ENCODE results near the gene PRKCH. TPM values are rescaled to one million over a fixed set of nuclear protein-coding genes. Genes with fewer than 3 reads are reported as not detected.
"Not testable (repeated sequence)": the region's sequence is repeated elsewhere in the genome, so short reads cannot be mapped to it uniquely, and the experiment has no call there.

Gene PRKCH
- total and polyA plus RNA-seq, 9 donors, result 10.2 to 15.5 (median 12.3) TPM

DNA sequence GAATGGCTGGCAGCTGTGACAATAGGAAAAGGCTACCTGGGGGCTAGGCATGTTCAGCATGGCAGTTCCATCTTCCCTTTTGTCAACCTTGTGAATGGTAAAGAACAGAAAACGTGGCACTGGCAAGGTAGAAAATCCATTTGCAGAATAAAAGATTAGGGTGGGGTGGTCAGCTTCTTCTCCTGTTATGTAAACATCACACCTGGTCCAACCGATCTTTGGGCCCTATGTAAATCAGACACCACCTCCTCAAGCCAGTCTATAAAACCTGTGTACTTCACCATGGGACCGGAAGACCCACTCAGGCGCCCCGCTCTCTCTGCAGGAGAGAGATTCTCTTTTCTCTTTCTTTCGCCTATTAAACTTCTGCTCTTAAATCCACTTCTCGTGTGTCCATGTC, 20.6 kb upstream of the PRKCH start:
- Histone ChIP-seq H3K27ac (ENCODE audit: low read length) (no peak overlapping the region), H3K4me3 (ENCODE audit: low read length) (no peak overlapping the region), H3K4me1 (ENCODE audit: control insufficient read depth, insufficient read depth, low read length) (no peaks in the 10 kb centered on the region), H3K36me3 (ENCODE audit: control insufficient read depth, insufficient read depth, low read length) (no peaks in the 10 kb centered on the region), H3K27me3 (ENCODE audit: control insufficient read depth, insufficient read depth, low read length) (no peaks in the 10 kb centered on the region), H3K9me3 (replicated peaks; ENCODE audit: control insufficient read depth, low read depth, low read length) (no peaks in the 10 kb centered on the region)
- no peak for DNase-seq
- 86% methylated on average over 1 of the region's 7 CpGs for WGBS (ENCODE audit: insufficient coverage)

DNA sequence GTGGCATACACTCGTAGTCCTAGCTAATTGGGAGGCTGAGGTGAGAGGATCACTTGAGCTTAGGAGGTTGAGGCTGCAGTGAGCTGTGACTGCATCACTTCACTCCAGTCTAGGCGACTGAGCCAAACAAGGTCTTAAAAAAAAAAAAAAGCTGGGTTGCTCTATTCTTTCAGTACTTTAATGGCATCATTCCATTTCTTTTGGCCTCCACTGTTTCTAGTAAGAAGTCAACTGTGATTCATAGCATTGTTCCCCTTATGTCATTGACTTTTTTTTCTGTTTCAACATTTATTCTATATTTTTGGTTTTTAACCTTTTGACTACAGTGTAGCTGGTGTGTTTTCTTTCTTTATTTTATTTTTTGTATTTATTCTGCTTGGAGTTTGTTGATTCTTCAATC, 16.7 kb upstream of the PRKCH start:
- Histone ChIP-seq H3K27me3 (ENCODE audit: control insufficient read depth, insufficient read depth, low read length) (no peaks in the 10 kb centered on the region), H3K4me3 (ENCODE audit: low read length) (no peak overlapping the region), H3K4me1 (ENCODE audit: control insufficient read depth, insufficient read depth, low read length) (no peaks in the 10 kb centered on the region), H3K9me3 (replicated peaks; ENCODE audit: control insufficient read depth, low read depth, low read length) (peaks cover 3% of the 10 kb centered on the region), H3K27ac (ENCODE audit: low read length) (no peak overlapping the region), H3K36me3 (ENCODE audit: control insufficient read depth, insufficient read depth, low read length) (no peaks in the 10 kb centered on the region)
- no peak for DNase-seq
- no CpG with 5 or more reads among the region's 2 CpGs for WGBS (ENCODE audit: insufficient coverage)

DNA sequence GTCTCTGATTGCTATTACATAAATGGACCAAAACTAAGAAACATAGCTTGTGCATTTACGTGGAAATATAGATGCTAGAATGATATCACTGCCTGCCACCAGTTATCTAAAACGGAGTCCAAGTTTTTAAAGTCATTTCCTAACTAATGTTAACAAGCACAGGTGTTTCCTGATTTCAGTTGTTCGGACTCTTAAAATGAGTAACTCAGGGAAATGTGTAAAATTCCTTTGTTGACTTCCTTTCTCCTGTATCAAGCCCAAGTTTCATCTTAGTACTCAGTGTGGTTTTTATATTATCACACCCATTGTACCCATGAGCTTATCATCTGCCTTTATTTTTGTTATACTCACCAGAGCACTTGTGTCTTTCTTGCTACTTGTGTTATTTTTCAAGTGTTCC, 13.2 kb upstream of the PRKCH start:
- Histone ChIP-seq H3K36me3 (ENCODE audit: control insufficient read depth, insufficient read depth, low read length) (no peaks in the 10 kb centered on the region), H3K27me3 (ENCODE audit: control insufficient read depth, insufficient read depth, low read length) (no peaks in the 10 kb centered on the region), H3K27ac (ENCODE audit: low read length) (peak overlapping the region; percentile 67), H3K4me3 (ENCODE audit: low read length) (no peak overlapping the region), H3K4me1 (ENCODE audit: control insufficient read depth, insufficient read depth, low read length) (no peaks in the 10 kb centered on the region), H3K9me3 (replicated peaks; ENCODE audit: control insufficient read depth, low read depth, low read length) (peaks cover 11% of the 10 kb centered on the region)
- peak; percentile 47 for DNase-seq
- WGBS (ENCODE audit: insufficient coverage), result no CpG with 5 or more reads among the region's 3 CpGs

DNA sequence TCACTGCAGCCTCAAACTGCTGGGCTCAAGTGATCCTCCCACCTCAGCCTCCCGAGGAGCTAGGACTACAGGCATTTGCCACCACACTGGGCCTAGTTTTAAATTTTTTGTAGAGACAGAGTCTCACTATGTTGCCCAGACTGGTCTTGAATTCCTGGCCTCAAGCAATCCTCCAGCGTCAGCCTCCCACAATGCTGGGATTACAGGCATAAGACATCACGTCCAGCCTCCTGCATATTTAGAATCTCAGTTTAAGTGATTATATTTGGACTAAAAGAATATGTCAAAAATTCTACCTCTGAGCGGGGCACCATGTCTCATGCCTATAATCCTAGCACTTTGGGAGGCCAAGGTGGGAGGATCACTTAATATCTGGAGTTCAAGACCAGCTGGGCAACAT, 12.7 kb upstream of the PRKCH start:
- H3K27ac ChIP-seq (ENCODE audit: low read length), result peak overlapping the region; percentile 67
- WGBS (ENCODE audit: insufficient coverage), result 100% methylated on average over 1 of the region's 4 CpGs

DNA sequence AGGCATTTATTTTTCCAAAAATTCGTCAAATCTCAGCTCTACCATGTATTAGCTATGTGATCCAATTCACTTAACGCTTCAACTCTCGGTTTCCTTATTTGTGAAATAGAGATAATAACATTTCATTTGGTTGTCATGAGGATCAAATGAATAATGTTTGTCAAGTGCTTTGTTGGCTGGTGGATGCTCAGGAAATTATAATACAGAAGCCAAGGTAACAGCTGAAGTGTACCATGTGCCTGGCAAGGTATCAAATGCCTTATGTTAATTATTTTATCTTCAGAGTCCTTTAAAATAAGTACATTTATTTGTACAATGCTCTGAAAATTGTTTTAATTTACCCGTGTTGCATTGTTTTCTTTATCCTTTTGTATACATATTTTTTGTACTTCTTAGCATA, 6.1 kb upstream of the PRKCH start:
- no CpG with 5 or more reads among the region's 4 CpGs for WGBS (ENCODE audit: insufficient coverage)
- no peak for DNase-seq
- H3K27me3 ChIP-seq (ENCODE audit: control insufficient read depth, insufficient read depth, low read length), result peaks cover 9% of the 10 kb centered on the region
- H3K4me1 ChIP-seq (ENCODE audit: control insufficient read depth, insufficient read depth, low read length), result no peaks in the 10 kb centered on the region
- no peaks in the 10 kb centered on the region for H3K36me3 ChIP-seq (ENCODE audit: control insufficient read depth, insufficient read depth, low read length)
- H3K27ac ChIP-seq (ENCODE audit: low read length), result no peak overlapping the region
- peaks cover 6% of the 10 kb centered on the region for H3K9me3 ChIP-seq (replicated peaks; ENCODE audit: control insufficient read depth, low read depth, low read length)
- H3K4me3 ChIP-seq (ENCODE audit: low read length), result no peak overlapping the region

More for the DNA sequence above, 12.7 kb upstream of the PRKCH start:
- H3K9me3 ChIP-seq (replicated peaks; ENCODE audit: control insufficient read depth, low read depth, low read length), result peaks cover 11% of the 10 kb centered on the region
- not testable (repeated sequence) for DNase-seq; H3K4me1 ChIP-seq (ENCODE audit: control insufficient read depth, insufficient read depth, low read length); H3K36me3 ChIP-seq (ENCODE audit: control insufficient read depth, insufficient read depth, low read length); H3K4me3 ChIP-seq (ENCODE audit: low read length); H3K27me3 ChIP-seq (ENCODE audit: control insufficient read depth, insufficient read depth, low read length)

DNA sequence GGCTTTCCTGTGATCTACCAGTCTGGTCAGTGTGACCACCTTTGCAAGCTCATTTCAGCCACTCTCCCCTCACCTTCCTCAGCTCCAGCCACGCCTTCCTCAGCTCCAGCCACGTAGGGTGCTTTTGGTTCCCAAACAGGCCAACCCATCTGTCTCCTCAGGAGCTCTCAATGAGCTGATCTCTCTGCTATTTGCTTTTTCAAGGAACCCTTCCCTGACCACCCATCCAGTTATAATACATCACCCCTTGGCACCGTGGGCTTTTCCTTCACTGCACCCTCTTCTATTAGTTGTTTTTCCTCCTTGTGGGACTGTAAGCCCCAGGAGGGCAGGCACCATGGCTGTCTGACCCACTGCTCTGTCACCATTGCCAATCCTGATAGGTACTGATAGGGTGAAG, 2.3 kb upstream of the PRKCH start:
- Histone ChIP-seq H3K4me3 (ENCODE audit: low read length) (no peak overlapping the region), H3K27me3 (ENCODE audit: control insufficient read depth, insufficient read depth, low read length) (peaks cover 42% of the 10 kb centered on the region), H3K9me3 (replicated peaks; ENCODE audit: control insufficient read depth, low read depth, low read length) (no peaks in the 10 kb centered on the region), H3K36me3 (ENCODE audit: control insufficient read depth, insufficient read depth, low read length) (no peaks in the 10 kb centered on the region), H3K4me1 (ENCODE audit: control insufficient read depth, insufficient read depth, low read length) (peaks cover 14% of the 10 kb centered on the region), H3K27ac (ENCODE audit: low read length) (no peak overlapping the region)
- WGBS (ENCODE audit: insufficient coverage), result 87% methylated on average over 2 of the region's 3 CpGs
- no peak for DNase-seq

DNA sequence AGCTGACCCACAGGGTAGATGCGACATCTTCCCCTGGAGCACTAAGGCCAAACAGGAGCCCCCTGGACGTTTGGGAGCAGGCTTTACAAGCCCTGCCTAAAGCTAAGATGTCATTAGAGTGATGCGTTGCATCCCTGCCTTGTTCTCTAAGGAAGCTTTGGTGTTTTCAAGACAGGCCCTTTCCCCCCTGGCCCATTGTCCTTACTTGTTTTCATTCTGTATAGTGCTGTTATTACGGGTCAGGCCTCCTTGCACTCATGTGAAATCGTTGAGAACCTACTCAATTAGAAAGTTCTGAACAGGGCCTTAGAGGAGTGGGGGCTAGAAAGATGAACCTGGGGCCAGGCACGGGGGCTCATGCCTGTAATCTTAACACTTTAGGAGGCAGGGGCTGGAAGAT, 1.7 kb upstream of the PRKCH start:
- H3K27ac ChIP-seq (ENCODE audit: low read length), result no peak overlapping the region
- DNase-seq, result no peak

DNA sequence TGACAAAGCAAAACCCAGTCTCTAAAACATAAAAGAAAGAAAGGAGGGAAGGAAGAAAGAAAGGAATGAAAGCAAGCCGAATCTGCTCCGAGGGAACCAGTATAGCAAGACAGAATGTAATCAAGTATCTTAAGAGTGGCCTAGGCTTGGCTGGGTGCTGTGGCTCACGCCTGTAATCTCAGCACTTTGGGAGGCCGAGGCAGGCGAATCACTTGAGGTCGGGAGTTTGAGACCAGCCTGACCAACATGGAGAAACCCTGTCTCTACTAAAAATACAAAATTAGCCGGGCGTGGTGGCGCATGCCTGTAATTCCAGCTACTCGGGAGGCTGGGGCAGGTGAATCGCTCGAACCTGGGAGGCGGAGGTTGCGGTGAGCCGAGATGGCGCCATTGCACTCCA, 1.2 kb upstream of the PRKCH start:
- WGBS (ENCODE audit: insufficient coverage), result 93% methylated on average over 9 of the region's 16 CpGs
- not testable (repeated sequence) for H3K27ac ChIP-seq (ENCODE audit: low read length)

More for the DNA sequence above, 1.7 kb upstream of the PRKCH start:
- WGBS (ENCODE audit: insufficient coverage), result 67% methylated on average over 4 of the region's 6 CpGs
- Histone ChIP-seq H3K9me3 (replicated peaks; ENCODE audit: control insufficient read depth, low read depth, low read length) (no peaks in the 10 kb centered on the region), H3K36me3 (ENCODE audit: control insufficient read depth, insufficient read depth, low read length) (no peaks in the 10 kb centered on the region), H3K4me1 (ENCODE audit: control insufficient read depth, insufficient read depth, low read length) (peaks cover 14% of the 10 kb centered on the region), H3K27me3 (ENCODE audit: control insufficient read depth, insufficient read depth, low read length) (peaks cover 46% of the 10 kb centered on the region), H3K4me3 (ENCODE audit: low read length) (no peak overlapping the region)

DNA sequence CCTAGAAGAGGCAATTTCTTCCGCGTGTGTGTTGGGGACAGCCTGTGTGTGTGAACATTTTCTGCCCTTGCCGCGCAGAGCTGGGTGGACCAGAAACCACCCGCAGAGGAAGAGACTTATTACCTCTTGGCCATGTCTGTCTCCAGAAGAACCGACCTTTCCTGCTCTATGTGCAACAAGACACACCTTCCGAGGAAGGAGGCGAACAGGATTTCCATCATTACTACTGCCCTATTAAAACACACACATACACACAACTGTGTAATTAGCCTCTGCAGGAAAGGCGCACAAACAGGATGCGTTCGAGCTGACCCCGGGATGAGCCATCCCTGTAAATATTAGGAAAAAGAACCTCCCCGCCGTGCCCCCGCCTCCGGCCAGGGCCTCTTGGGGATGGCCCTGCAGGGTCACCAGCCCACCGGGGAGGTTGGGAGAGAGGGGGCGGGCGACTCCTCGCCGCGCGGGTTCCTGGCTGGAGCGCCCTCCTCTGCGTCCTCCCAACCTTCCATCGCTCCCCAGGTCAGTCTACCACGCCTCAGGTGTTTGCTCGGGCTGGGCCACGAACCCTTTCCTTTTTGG, 484 bp upstream of the PRKCH start:
- peak overlapping the region; percentile 65 for H3K27ac ChIP-seq (ENCODE audit: low read length)
- H3K9me3 ChIP-seq (replicated peaks; ENCODE audit: control insufficient read depth, low read depth, low read length), result no peaks in the 10 kb centered on the region
- peak overlapping the region; percentile 53 for H3K4me3 ChIP-seq (ENCODE audit: low read length)
- peaks cover 14% of the 10 kb centered on the region for H3K4me1 ChIP-seq (ENCODE audit: control insufficient read depth, insufficient read depth, low read length)
- DNase-seq, result peak; percentile 26
- H3K36me3 ChIP-seq (ENCODE audit: control insufficient read depth, insufficient read depth, low read length), result no peaks in the 10 kb centered on the region
- peaks cover 46% of the 10 kb centered on the region for H3K27me3 ChIP-seq (ENCODE audit: control insufficient read depth, insufficient read depth, low read length)
- WGBS (ENCODE audit: insufficient coverage), result 22% methylated on average over 15 of the region's 29 CpGs

More for the DNA sequence above, 1.2 kb upstream of the PRKCH start:
- Histone ChIP-seq H3K4me1 (ENCODE audit: control insufficient read depth, insufficient read depth, low read length) (peaks cover 14% of the 10 kb centered on the region), H3K27me3 (ENCODE audit: control insufficient read depth, insufficient read depth, low read length) (peaks cover 46% of the 10 kb centered on the region)
- not testable (repeated sequence) for DNase-seq; H3K36me3 ChIP-seq (ENCODE audit: control insufficient read depth, insufficient read depth, low read length); H3K9me3 ChIP-seq (replicated peaks; ENCODE audit: control insufficient read depth, low read depth, low read length); H3K4me3 ChIP-seq (ENCODE audit: low read length)

DNA sequence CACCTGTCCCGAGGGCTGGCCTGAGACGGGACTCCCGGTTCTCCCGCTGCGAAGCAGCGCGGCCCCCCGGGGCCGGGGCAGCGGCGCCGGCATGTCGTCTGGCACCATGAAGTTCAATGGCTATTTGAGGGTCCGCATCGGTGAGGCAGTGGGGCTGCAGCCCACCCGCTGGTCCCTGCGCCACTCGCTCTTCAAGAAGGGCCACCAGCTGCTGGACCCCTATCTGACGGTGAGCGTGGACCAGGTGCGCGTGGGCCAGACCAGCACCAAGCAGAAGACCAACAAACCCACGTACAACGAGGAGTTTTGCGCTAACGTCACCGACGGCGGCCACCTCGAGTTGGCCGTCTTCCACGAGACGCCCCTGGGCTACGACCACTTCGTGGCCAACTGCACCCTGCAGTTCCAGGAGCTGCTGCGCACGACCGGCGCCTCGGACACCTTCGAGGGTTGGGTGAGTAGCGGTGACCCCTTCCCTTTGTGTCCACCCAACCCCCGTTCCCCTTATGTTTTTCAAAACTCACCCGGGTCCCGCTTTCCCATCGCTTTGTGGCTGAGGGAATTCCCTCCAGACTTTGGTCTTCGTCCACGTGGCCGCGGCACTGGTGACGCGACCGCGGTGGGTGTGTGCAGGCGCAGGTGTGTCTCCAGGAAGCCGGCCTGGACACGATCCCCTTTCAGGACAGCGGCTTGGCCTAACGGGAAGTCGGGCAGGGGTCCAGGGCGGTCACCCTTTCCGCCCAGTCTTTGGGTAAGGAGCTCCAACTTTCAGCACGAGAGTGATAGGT, 826 bp downstream of the PRKCH start:
- DNase-seq, result no peak
- Histone ChIP-seq H3K27me3 (ENCODE audit: control insufficient read depth, insufficient read depth, low read length) (peaks cover 46% of the 10 kb centered on the region), H3K4me3 (ENCODE audit: low read length) (peak overlapping the region; percentile 53), H3K4me1 (ENCODE audit: control insufficient read depth, insufficient read depth, low read length) (peaks cover 14% of the 10 kb centered on the region), H3K27ac (ENCODE audit: low read length) (peak overlapping the region; percentile 69), H3K9me3 (replicated peaks; ENCODE audit: control insufficient read depth, low read depth, low read length) (no peaks in the 10 kb centered on the region), H3K36me3 (ENCODE audit: control insufficient read depth, insufficient read depth, low read length) (no peaks in the 10 kb centered on the region)
- 2% methylated on average over 55 of the region's 63 CpGs for WGBS (ENCODE audit: insufficient coverage)

Measured in muscle of leg (tissue), 11 donors.